ENCODE results near the gene ARRB2.

Gene ARRB2

GRCh38 chr17:4733073-4733531 is 22.7 kb downstream of the ARRB2 start:
- DNase-seq, result peak; percentile 84

GRCh38 chr17:4734857-4735475 is 24.5 kb downstream of the ARRB2 start:
- DNase-seq, result no peak

- peak; percentile 42 for DNase-seq
These were observed 25.6 kb downstream of the ARRB2 start for GRCh38 chr17:4735876-4736651.

- DNase-seq, result no peak
These were observed 28.0 kb downstream of the ARRB2 start for GRCh38 chr17:4738136-4739121.

- no peak for DNase-seq
These were observed 28.9 kb downstream of the ARRB2 start, which contains the start of the genes CXCL16 and ZMYND15 for GRCh38 chr17:4739122-4740024. Gene CXCL16 (minus strand): TSS chr17:4739928. CDS start chr17:4739339, 589 bp downstream. Gene ZMYND15 (plus strand): TSS chr17:4739833. CDS start chr17:4740549, 716 bp downstream.

GRCh38 chr17:4740025-4740351 is 29.6 kb downstream of the ARRB2 start:
- DNase-seq, result no peak

- no peak for DNase-seq
These were observed 30.2 kb downstream of the ARRB2 start for GRCh38 chr17:4740584-4740983.

- DNase-seq, result no peak
These were observed 31.1 kb downstream of the ARRB2 start for GRCh38 chr17:4741544-4741943.

GRCh38 chr17:4742133-4742532 is 31.7 kb downstream of the ARRB2 start:
- no peak for DNase-seq

GRCh38 chr17:4742629-4743028 is 32.2 kb downstream of the ARRB2 start:
- no peak for DNase-seq

- DNase-seq, result no peak
These were observed 32.8 kb downstream of the ARRB2 start for GRCh38 chr17:4743216-4743615.

- no peak for DNase-seq
These were observed 33.5 kb downstream of the ARRB2 start for GRCh38 chr17:4743898-4744297.

GRCh38 chr17:4744999-4745969 is 34.9 kb downstream of the ARRB2 start:
- no peak for DNase-seq

GRCh38 chr17:4747847-4748246 is 37.4 kb downstream of the ARRB2 start:
- DNase-seq, result peak; percentile 76

GRCh38 chr17:4748686-4749085 is 38.3 kb downstream of the ARRB2 start:
- DNase-seq, result no peak

- no peak for DNase-seq
These were observed 40.2 kb downstream of the ARRB2 start for GRCh38 chr17:4750606-4751005.

- no peak for DNase-seq
These were observed 41.5 kb downstream of the ARRB2 start for GRCh38 chr17:4751932-4752331.

- DNase-seq, result no peak
These were observed 43.0 kb downstream of the ARRB2 start for GRCh38 chr17:4753392-4753791.

- no peak for DNase-seq
These were observed 49.4 kb downstream of the ARRB2 start for GRCh38 chr17:4759776-4760236.

GRCh38 chr17:4764595-4764994 is 54.2 kb downstream of the ARRB2 start:
- peak; percentile 37 for DNase-seq

- DNase-seq, result no peak
These were observed 55.8 kb downstream of the ARRB2 start for GRCh38 chr17:4766201-4766600.

Measured in GDM1 (cell line).